ENCODE measurements around the gene UFD1. TPM values are rescaled to one million over a fixed set of nuclear protein-coding genes. Genes with fewer than 3 reads are reported as not detected.

UFD1 gene
- total RNA-seq, 1 experiment from 2014 or later = 57.9 TPM

- Mint-ChIP-seq H3K27ac (no peak overlapping the region), H3K9me3 (no peaks in the 10 kb centered on the region), H3K4me3 (no peak overlapping the region), H3K36me3 (peaks cover 28% of the 10 kb centered on the region), H3K27me3 (ENCODE audit: low read depth) (peaks cover 14% of the 10 kb centered on the region), H3K4me1 (peaks cover 7% of the 10 kb centered on the region)
- ChIA-PET POLR2A (no interaction called here), CTCF (interaction anchor here (1.5 kb wide), 1 partner anchor 112 kb away, joined by 5 read pairs; no protein-coding TSS in a partner anchor)
- TF ChIP-seq MYBL2 (CRISPR knock-in tag; IDR thresholded peaks at IDR 0.05) = no peak
- TF ChIP-seq CDX4 (CRISPR knock-in tag; IDR thresholded peaks at IDR 0.05; ENCODE audit: borderline replicate concordance) = no peak
- TF ChIP-seq, protein P1, sequence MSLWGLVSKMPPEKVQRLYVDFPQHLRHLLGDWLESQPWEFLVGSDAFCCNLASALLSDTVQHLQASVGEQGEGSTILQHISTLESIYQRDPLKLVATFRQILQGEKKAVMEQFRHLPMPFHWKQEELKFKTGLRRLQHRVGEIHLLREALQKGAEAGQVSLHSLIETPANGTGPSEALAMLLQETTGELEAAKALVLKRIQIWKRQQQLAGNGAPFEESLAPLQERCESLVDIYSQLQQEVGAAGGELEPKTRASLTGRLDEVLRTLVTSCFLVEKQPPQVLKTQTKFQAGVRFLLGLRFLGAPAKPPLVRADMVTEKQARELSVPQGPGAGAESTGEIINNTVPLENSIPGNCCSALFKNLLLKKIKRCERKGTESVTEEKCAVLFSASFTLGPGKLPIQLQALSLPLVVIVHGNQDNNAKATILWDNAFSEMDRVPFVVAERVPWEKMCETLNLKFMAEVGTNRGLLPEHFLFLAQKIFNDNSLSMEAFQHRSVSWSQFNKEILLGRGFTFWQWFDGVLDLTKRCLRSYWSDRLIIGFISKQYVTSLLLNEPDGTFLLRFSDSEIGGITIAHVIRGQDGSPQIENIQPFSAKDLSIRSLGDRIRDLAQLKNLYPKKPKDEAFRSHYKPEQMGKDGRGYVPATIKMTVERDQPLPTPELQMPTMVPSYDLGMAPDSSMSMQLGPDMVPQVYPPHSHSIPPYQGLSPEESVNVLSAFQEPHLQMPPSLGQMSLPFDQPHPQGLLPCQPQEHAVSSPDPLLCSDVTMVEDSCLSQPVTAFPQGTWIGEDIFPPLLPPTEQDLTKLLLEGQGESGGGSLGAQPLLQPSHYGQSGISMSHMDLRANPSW (CRISPR knock-in tag; conservative IDR thresholded peaks at IDR 0.05; ENCODE audit: low read depth) = no peak
- TF ChIP-seq JAZF1 (CRISPR knock-in tag; IDR thresholded peaks at IDR 0.05) = no peak
- no peak for DNase-seq (ENCODE audit: low spot score)
- ATAC-seq = no peak
Measured at GRCh38 chr22:19517919-19518611, 39.1 kb upstream of the UFD1 start.

DNA sequence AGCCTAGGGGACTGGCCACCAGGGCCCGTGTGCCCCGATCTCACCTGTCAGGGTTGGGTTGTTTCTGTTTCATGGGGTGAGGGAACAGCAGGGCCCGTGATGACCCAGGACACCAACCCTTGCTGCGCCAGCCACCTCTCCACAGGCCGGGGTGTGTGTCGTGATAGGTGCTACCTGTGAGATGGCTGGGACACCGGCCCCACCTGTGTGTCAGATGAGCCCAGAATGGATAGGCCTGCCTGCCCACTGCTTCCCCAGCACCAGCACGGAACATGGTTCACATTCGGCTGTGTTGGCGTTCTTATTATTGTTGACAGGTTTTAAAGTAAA, 38.1 kb upstream of the UFD1 start:
- no peak for ATAC-seq
- CTCF ChIA-PET = interaction anchor here (1.1 kb wide), 1 partner anchor 113 kb away, joined by 5 read pairs; no protein-coding TSS in a partner anchor

More for the DNA sequence above, 38.1 kb upstream of the UFD1 start:
- Mint-ChIP-seq H3K27me3 (ENCODE audit: low read depth) (peaks cover 4% of the 10 kb centered on the region), H3K4me1 (0 out of 2 replicates have a peak, but pooled peaks cover 2% of the 10 kb centered on the region), H3K36me3 (peaks cover 33% of the 10 kb centered on the region), H3K27ac (no peak overlapping the region), H3K9me3 (no peaks in the 10 kb centered on the region), H3K4me3 (no peak overlapping the region)
- POLR2A ChIA-PET = no interaction called here
- TF ChIP-seq, protein P2, sequence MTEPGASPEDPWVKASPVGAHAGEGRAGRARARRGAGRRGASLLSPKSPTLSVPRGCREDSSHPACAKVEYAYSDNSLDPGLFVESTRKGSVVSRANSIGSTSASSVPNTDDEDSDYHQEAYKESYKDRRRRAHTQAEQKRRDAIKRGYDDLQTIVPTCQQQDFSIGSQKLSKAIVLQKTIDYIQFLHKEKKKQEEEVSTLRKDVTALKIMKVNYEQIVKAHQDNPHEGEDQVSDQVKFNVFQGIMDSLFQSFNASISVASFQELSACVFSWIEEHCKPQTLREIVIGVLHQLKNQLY (CRISPR knock-in tag; IDR thresholded peaks at IDR 0.05) = no peak
- TF ChIP-seq ZNF396 (CRISPR knock-in tag; IDR thresholded peaks at IDR 0.05; ENCODE audit: borderline replicate concordance) (no peak), NR1H2 (CRISPR knock-in tag; IDR thresholded peaks at IDR 0.05) (no peak), OVOL2 (CRISPR knock-in tag; IDR thresholded peaks at IDR 0.05; ENCODE audit: borderline replicate concordance) (no peak), KAT7 (CRISPR knock-in tag; IDR thresholded peaks at IDR 0.05; ENCODE audit: borderline replicate concordance) (no peak), ETV6 (CRISPR knock-in tag; IDR thresholded peaks at IDR 0.05) (no peak), GRHL2 (CRISPR knock-in tag; IDR thresholded peaks at IDR 0.05; ENCODE audit: insufficient replicate concordance, severe bottlenecking) (no peak), ZNF121 (CRISPR knock-in tag; IDR thresholded peaks at IDR 0.05) (no peak), PRRX2 (CRISPR knock-in tag; IDR thresholded peaks at IDR 0.05) (no peak), FOXJ3 (CRISPR knock-in tag; IDR thresholded peaks at IDR 0.05; ENCODE audit: borderline replicate concordance) (no peak), MAX (CRISPR knock-in tag; IDR thresholded peaks at IDR 0.05) (no peak)
- TF ChIP-seq, protein P3, sequence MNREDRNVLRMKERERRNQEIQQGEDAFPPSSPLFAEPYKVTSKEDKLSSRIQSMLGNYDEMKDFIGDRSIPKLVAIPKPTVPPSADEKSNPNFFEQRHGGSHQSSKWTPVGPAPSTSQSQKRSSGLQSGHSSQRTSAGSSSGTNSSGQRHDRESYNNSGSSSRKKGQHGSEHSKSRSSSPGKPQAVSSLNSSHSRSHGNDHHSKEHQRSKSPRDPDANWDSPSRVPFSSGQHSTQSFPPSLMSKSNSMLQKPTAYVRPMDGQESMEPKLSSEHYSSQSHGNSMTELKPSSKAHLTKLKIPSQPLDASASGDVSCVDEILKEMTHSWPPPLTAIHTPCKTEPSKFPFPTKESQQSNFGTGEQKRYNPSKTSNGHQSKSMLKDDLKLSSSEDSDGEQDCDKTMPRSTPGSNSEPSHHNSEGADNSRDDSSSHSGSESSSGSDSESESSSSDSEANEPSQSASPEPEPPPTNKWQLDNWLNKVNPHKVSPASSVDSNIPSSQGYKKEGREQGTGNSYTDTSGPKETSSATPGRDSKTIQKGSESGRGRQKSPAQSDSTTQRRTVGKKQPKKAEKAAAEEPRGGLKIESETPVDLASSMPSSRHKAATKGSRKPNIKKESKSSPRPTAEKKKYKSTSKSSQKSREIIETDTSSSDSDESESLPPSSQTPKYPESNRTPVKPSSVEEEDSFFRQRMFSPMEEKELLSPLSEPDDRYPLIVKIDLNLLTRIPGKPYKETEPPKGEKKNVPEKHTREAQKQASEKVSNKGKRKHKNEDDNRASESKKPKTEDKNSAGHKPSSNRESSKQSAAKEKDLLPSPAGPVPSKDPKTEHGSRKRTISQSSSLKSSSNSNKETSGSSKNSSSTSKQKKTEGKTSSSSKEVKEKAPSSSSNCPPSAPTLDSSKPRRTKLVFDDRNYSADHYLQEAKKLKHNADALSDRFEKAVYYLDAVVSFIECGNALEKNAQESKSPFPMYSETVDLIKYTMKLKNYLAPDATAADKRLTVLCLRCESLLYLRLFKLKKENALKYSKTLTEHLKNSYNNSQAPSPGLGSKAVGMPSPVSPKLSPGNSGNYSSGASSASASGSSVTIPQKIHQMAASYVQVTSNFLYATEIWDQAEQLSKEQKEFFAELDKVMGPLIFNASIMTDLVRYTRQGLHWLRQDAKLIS (CRISPR knock-in tag; IDR thresholded peaks at IDR 0.05; ENCODE audit: borderline replicate concordance) = no peak
- TF ChIP-seq, protein P4, sequence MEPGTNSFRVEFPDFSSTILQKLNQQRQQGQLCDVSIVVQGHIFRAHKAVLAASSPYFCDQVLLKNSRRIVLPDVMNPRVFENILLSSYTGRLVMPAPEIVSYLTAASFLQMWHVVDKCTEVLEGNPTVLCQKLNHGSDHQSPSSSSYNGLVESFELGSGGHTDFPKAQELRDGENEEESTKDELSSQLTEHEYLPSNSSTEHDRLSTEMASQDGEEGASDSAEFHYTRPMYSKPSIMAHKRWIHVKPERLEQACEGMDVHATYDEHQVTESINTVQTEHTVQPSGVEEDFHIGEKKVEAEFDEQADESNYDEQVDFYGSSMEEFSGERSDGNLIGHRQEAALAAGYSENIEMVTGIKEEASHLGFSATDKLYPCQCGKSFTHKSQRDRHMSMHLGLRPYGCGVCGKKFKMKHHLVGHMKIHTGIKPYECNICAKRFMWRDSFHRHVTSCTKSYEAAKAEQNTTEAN (CRISPR knock-in tag; IDR thresholded peaks at IDR 0.05) = no peak
- DNase-seq (ENCODE audit: low spot score) = no peak
